ENCODE measurements around the gene MSLN. TPM values are rescaled to one million over a fixed set of nuclear protein-coding genes. Genes with fewer than 3 reads are reported as not detected.

The MSLN gene
- total and polyA plus RNA-seq, 2 experiments from 2014 or later, result 0.10 TPM; not detected in 1

GRCh38 chr16:807347-808084 lies 47.0 kb downstream of the MSLN start:
- Histone ChIP-seq H3K9me2 (ENCODE audit: insufficient read depth) (no peaks in the 10 kb centered on the region), H3K79me2 (replicated peaks; ENCODE audit: insufficient read depth) (peaks cover 4% of the 10 kb centered on the region; the same call in 1 of the 2 replicates), H3K4me1 (ENCODE audit: insufficient read depth) (no peaks in the 10 kb centered on the region), H4K20me1 (replicated peaks; ENCODE audit: insufficient read depth) (peaks cover 3% of the 10 kb centered on the region; the same call in 1 of the 2 replicates), H3K27ac (ENCODE audit: low read depth) (peak overlapping the region; percentile 84; the same call in 1 of the 2 replicates), H3K4me3 (peak overlapping the region; percentile 90), H2AFZ (peak overlapping the region; percentile 99), H3K27me3 (ENCODE audit: insufficient read depth) (peaks cover 24% of the 10 kb centered on the region), H3K36me3 (ENCODE audit: insufficient read depth) (no peaks in the 10 kb centered on the region), H3F3A (replicated peaks; ENCODE audit: low read depth) (peaks cover 6% of the 10 kb centered on the region), H3K4me2 (peak overlapping the region; percentile 93)
- Mint-ChIP-seq H3K4me3 (peak overlapping the region; percentile 98), H3K4me1 (peaks cover 12% of the 10 kb centered on the region), H3K27ac (peak overlapping the region; percentile 86), H3K27me3 (ENCODE audit: insufficient read depth, low read depth, poor library complexity) (peaks cover 27% of the 10 kb centered on the region), H3K9me3 (peaks cover 5% of the 10 kb centered on the region; the same call in 2 of the 3 replicates), H3K36me3 (ENCODE audit: low read depth) (0 out of 3 replicates have a peak, but pooled peaks cover 3% of the 10 kb centered on the region)
- DNase-seq (ENCODE audit: low spot score) (peak; percentile 97), ATAC-seq (peak; percentile 92)
- TF ChIP-seq EZH2 (IDR thresholded peaks at IDR 0.05; ENCODE audit: low read depth, unreplicated experiment), result no peak
- no peak for TF ChIP-seq NANOG (IDR thresholded peaks at IDR 0.05; ENCODE audit: borderline replicate concordance)
- peak; percentile 98 for TF ChIP-seq CREB1 (CRISPR knock-in tag; IDR thresholded peaks at IDR 0.05; ENCODE audit: low read depth)
- TF ChIP-seq STAT1 (IDR thresholded peaks at IDR 0.05; ENCODE audit: unreplicated experiment), result no peak
- no peak for TF ChIP-seq REST (IDR thresholded peaks at IDR 0.05; ENCODE audit: unreplicated experiment)
- TF ChIP-seq ZNF114 (CRISPR knock-in tag; IDR thresholded peaks at IDR 0.05), result 0 out of 2 replicates have a peak, but pooled peaks have one; percentile 20
- peak; percentile 96 for TF ChIP-seq ETS1 (IDR thresholded peaks at IDR 0.05)
- no peak for TF ChIP-seq ZNF462 (CRISPR knock-in tag; IDR thresholded peaks at IDR 0.05)
- TF ChIP-seq CTCF (conservative IDR thresholded peaks at IDR 0.05; ENCODE audit: low read depth in 2 of 2), result no peak
- TF ChIP-seq POLR2AphosphoS5 (IDR thresholded peaks at IDR 0.05; ENCODE audit: low read depth), result peak; percentile 74
